Erythroblast (primary cell): ENCODE results near the gene FAM174A.

ENCODE experiments used
- GATA1 ChIP-seq: IDR thresholded peaks from 2 replicates; pipeline ENCODE4 v1.6.1; 2011; ENCODE audit warnings: low read depth, mild to moderate bottlenecking, control low read depth, low read length, moderate library complexity
- POLR2A ChIP-seq: IDR thresholded peaks from 2 replicates; pipeline ENCODE4 v1.6.1; 2011; ENCODE audit warnings: mild to moderate bottlenecking, low read length

GRCh38 chr5:100623719-100624118, 88.5 kb downstream of the FAM174A start:
- TF ChIP-seq POLR2A = no peak
- no peak for TF ChIP-seq GATA1
